ENCODE data around the gene MYZAP. TPM values are rescaled to one million over a fixed set of nuclear protein-coding genes. Genes with fewer than 3 reads are reported as not detected.

MYZAP gene
- total RNA-seq, 1 experiment from 2014 or later: 0.68 TPM

- TF ChIP-seq NR2C2 (CRISPR knock-in tag; IDR thresholded peaks at IDR 0.05) (no peak), TEAD1 (CRISPR knock-in tag; IDR thresholded peaks at IDR 0.05) (no peak)
Measured at GRCh38 chr15:57592426-57592825, 722 bp downstream of the MYZAP start (continued).

GRCh38 chr15:57592836-57593420, 1.2 kb downstream of the MYZAP start:
- TF ChIP-seq SOX15 (CRISPR knock-in tag; IDR thresholded peaks at IDR 0.05): no peak
- TF ChIP-seq RELA (CRISPR knock-in tag; IDR thresholded peaks at IDR 0.05; ENCODE audit: borderline replicate concordance): no peak
- no peak for TF ChIP-seq IRF2 (CRISPR knock-in tag; IDR thresholded peaks at IDR 0.05; ENCODE audit: borderline replicate concordance, low read depth)
- TF ChIP-seq ATF3 (CRISPR knock-in tag; conservative IDR thresholded peaks at IDR 0.05): no peak
- no peak for TF ChIP-seq FOXK1 (CRISPR knock-in tag; IDR thresholded peaks at IDR 0.05)
- TF ChIP-seq MYBL2 (CRISPR knock-in tag; IDR thresholded peaks at IDR 0.05): no peak
- no peak for TF ChIP-seq IRF1 (CRISPR knock-in tag; IDR thresholded peaks at IDR 0.05)
- TF ChIP-seq ELF4 (CRISPR knock-in tag; IDR thresholded peaks at IDR 0.05; ENCODE audit: low read depth): no peak
- no peak for TF ChIP-seq ZNF416 (CRISPR knock-in tag; IDR thresholded peaks at IDR 0.05)
- TF ChIP-seq ZNF423 (CRISPR knock-in tag; IDR thresholded peaks at IDR 0.05): no peak
- TF ChIP-seq ZNF138 (CRISPR knock-in tag; conservative IDR thresholded peaks at IDR 0.05): no peak
- no peak for TF ChIP-seq E2F1 (CRISPR knock-in tag; IDR thresholded peaks at IDR 0.05)
- no peak for TF ChIP-seq ATF1 (CRISPR knock-in tag; IDR thresholded peaks at IDR 0.05)
- TF ChIP-seq AR (CRISPR knock-in tag; IDR thresholded peaks at IDR 0.05): no peak
- no peak for TF ChIP-seq KAT7 (CRISPR knock-in tag; IDR thresholded peaks at IDR 0.05; ENCODE audit: borderline replicate concordance)
- no peak for TF ChIP-seq TP53 (CRISPR knock-in tag; IDR thresholded peaks at IDR 0.05)
- TF ChIP-seq ARID4B (CRISPR knock-in tag; IDR thresholded peaks at IDR 0.05; ENCODE audit: borderline replicate concordance): no peak
- no peak for TF ChIP-seq ZNF219 (CRISPR knock-in tag; IDR thresholded peaks at IDR 0.05; ENCODE audit: borderline replicate concordance)
- no peak for TF ChIP-seq CREM (CRISPR knock-in tag; IDR thresholded peaks at IDR 0.05)
- no peak for TF ChIP-seq ZNF281 (CRISPR knock-in tag; IDR thresholded peaks at IDR 0.05)
- Mint-ChIP-seq H3K4me3 (peak overlapping the region; percentile 58), H3K9me3 (no peaks in the 10 kb centered on the region), H3K4me1 (peaks cover 11% of the 10 kb centered on the region), H3K27me3 (ENCODE audit: low read depth) (peaks cover 43% of the 10 kb centered on the region), H3K36me3 (no peaks in the 10 kb centered on the region), H3K27ac (no peak overlapping the region)
- DNase-seq (ENCODE audit: low spot score): no peak
- POLR2A ChIA-PET: no interaction called here
- no peak for ATAC-seq
- CTCF ChIA-PET: interaction anchor here (1.9 kb wide), 1 partner anchor 12 kb away, joined by 7 read pairs; no protein-coding TSS in a partner anchor
